Loucy (cell line): ENCODE measurements around the gene LILRB2.
A peak's percentile ranks its signal among the peaks of the same experiment; 100 is the strongest.
"Not testable (repeated sequence)": the region's sequence is repeated elsewhere in the genome, so short reads cannot be mapped to it uniquely, and the experiment has no call there.

Source experiments
- H2AFZ ChIP-seq: fragments of 200-600 bp; sonication (generic); 2 replicates; pipeline ENCODE4 v1.6.0; 2016; ENCODE audit warnings: antibody characterized with exemption, mild to moderate bottlenecking, low read length, moderate library complexity
- H3F3A ChIP-seq: fragments of 200-600 bp; 2 replicates; pipeline ENCODE4 v1.6.0; 2016; ENCODE audit warnings: antibody characterized with exemption, low read depth, mild to moderate bottlenecking
- H3K27me3 ChIP-seq: fragments of 200-600 bp; sonication (generic); 2 replicates; pipeline ENCODE4 v1.6.1; 2014; ENCODE audit warnings: low read length, mild to moderate bottlenecking; ENCODE audit not compliant: insufficient read depth, poor library complexity, severe bottlenecking
- H3K36me3 ChIP-seq: fragments of 200-600 bp; sonication (generic); 2 replicates; pipeline ENCODE4 v1.6.1; 2016; ENCODE audit warnings: low read length; ENCODE audit not compliant: insufficient read depth
- H3K4me1 ChIP-seq: fragments of 200-600 bp; sonication (generic); 2 replicates; pipeline ENCODE4 v1.5.1; 2014; ENCODE audit warnings: low read length, mild to moderate bottlenecking; ENCODE audit not compliant: insufficient read depth, poor library complexity, severe bottlenecking
- H3K4me2 ChIP-seq: fragments of 200-600 bp; sonication (generic); 2 replicates; pipeline ENCODE4 v1.6.0; 2014; ENCODE audit warnings: antibody characterized with exemption, low read length, low read depth, mild to moderate bottlenecking; ENCODE audit not compliant: poor library complexity, severe bottlenecking
- H3K4me3 ChIP-seq: fragments of 200-600 bp; sonication (generic); 2 replicates; pipeline ENCODE4 v1.5.1; 2014; ENCODE audit warnings: low read length, mild to moderate bottlenecking, mixed read lengths; ENCODE audit not compliant: poor library complexity, severe bottlenecking
- H3K79me2 ChIP-seq: fragments of 200-600 bp; sonication (generic); 2 replicates; pipeline ENCODE4 v1.6.1; 2014; ENCODE audit warnings: low read length; ENCODE audit not compliant: insufficient read depth
- H3K9ac ChIP-seq: fragments of 200-600 bp; sonication (generic); 2 replicates; pipeline ENCODE4 v1.6.0; 2014; ENCODE audit warnings: mild to moderate bottlenecking, low read depth, low read length, moderate library complexity; ENCODE audit not compliant: poor library complexity, severe bottlenecking
- H3K9me2 ChIP-seq: fragments of 200-600 bp; sonication (generic); replicated peaks from 2 replicates; pipeline ENCODE4 v1.6.1; 2016; ENCODE audit warnings: low read depth, low read length, mixed read lengths
- H3K9me3 ChIP-seq: fragments of 200-600 bp; sonication (generic); 2 replicates; pipeline ENCODE4 v1.6.1; 2014; ENCODE audit warnings: mild to moderate bottlenecking, antibody characterized with exemption, low read length, low read depth; ENCODE audit not compliant: insufficient read depth
- H4K20me1 ChIP-seq: fragments of 200-600 bp; sonication (generic); 2 replicates; pipeline ENCODE4 v1.6.0; 2014; ENCODE audit warnings: antibody characterized with exemption, low read length, mild to moderate bottlenecking; ENCODE audit not compliant: insufficient read depth, poor library complexity, severe bottlenecking
- CTCF ChIP-seq: fragments of 200-600 bp; sonication (generic); conservative IDR thresholded peaks from 2 replicates; pipeline ENCODE4 v1.5.1; 2014; ENCODE audit warnings: mild to moderate bottlenecking, antibody characterized with exemption, low read length
- EZH2phosphoT487 ChIP-seq: fragments of 200-600 bp; IDR thresholded peaks from 2 replicates; pipeline ENCODE4 v1.6.1; 2018; ENCODE audit warnings: antibody characterized with exemption, mild to moderate bottlenecking, moderate library complexity, borderline replicate concordance

Gene LILRB2

GRCh38 chr19:54248016-54248601, 32.8 kb downstream of the LILRB2 start:
- Histone ChIP-seq H3K4me2 (peak overlapping the region; percentile 69), H3F3A (no peaks in the 10 kb centered on the region), H3K4me3 (peak overlapping the region; percentile 56), H3K9me2 (no peaks in the 10 kb centered on the region), H2AFZ (peak overlapping the region; percentile 82), H3K9ac (peak overlapping the region; percentile 51), H4K20me1 (no peaks in the 10 kb centered on the region), H3K9me3 (no peaks in the 10 kb centered on the region), H3K27me3 (no peaks in the 10 kb centered on the region), H3K4me1 (peaks cover 12% of the 10 kb centered on the region), H3K36me3 (no peaks in the 10 kb centered on the region), H3K79me2 (no peaks in the 10 kb centered on the region)
- TF ChIP-seq CTCF (no peak), EZH2phosphoT487 (no peak)

- Histone ChIP-seq H3K27me3 (no peaks in the 10 kb centered on the region), H3K9ac (peak overlapping the region; percentile 51), H3K36me3 (no peaks in the 10 kb centered on the region), H3K9me3 (no peaks in the 10 kb centered on the region), H3K4me1 (peaks cover 12% of the 10 kb centered on the region), H3K4me2 (peak overlapping the region; percentile 69), H4K20me1 (no peaks in the 10 kb centered on the region), H3K4me3 (peak overlapping the region; percentile 56), H3F3A (no peaks in the 10 kb centered on the region), H3K79me2 (no peaks in the 10 kb centered on the region), H3K9me2 (no peaks in the 10 kb centered on the region), H2AFZ (peak overlapping the region; percentile 82)
- TF ChIP-seq CTCF (no peak), EZH2phosphoT487 (no peak)
Measured at GRCh38 chr19:54247106-54247930, 33.6 kb downstream of the LILRB2 start.

- no peak overlapping the region for H3K4me2 ChIP-seq
- H3K9me2 ChIP-seq: no peaks in the 10 kb centered on the region
- no peaks in the 10 kb centered on the region for H3K79me2 ChIP-seq
- H4K20me1 ChIP-seq: no peaks in the 10 kb centered on the region
- no peaks in the 10 kb centered on the region for H3K36me3 ChIP-seq
- H3K9ac ChIP-seq: no peak overlapping the region
- peaks cover 12% of the 10 kb centered on the region for H3K4me1 ChIP-seq
- no peak overlapping the region for H3K4me3 ChIP-seq
- H3F3A ChIP-seq: no peaks in the 10 kb centered on the region
- no peak for TF ChIP-seq CTCF
- TF ChIP-seq EZH2phosphoT487: no peak
- H3K27me3 ChIP-seq: no peaks in the 10 kb centered on the region
- no peak overlapping the region for H2AFZ ChIP-seq
- H3K9me3 ChIP-seq: no peaks in the 10 kb centered on the region
Measured at GRCh38 chr19:54245936-54246335, 35.0 kb downstream of the LILRB2 start.

- not testable (repeated sequence) for H3K36me3 ChIP-seq, H3K79me2 ChIP-seq, H3K9ac ChIP-seq, H3F3A ChIP-seq, H3K4me2 ChIP-seq, H3K27me3 ChIP-seq, H3K9me2 ChIP-seq, H3K4me3 ChIP-seq, H2AFZ ChIP-seq, H4K20me1 ChIP-seq, H3K9me3 ChIP-seq
- H3K4me1 ChIP-seq: peaks cover 12% of the 10 kb centered on the region
Measured at GRCh38 chr19:54243809-54244208, 37.1 kb downstream of the LILRB2 start.

- not testable (repeated sequence) for H3K27me3 ChIP-seq, H3K9ac ChIP-seq, H3K9me3 ChIP-seq, H3K9me2 ChIP-seq, H3K4me3 ChIP-seq, H4K20me1 ChIP-seq, H3F3A ChIP-seq, H2AFZ ChIP-seq, H3K36me3 ChIP-seq, H3K4me1 ChIP-seq, H3K79me2 ChIP-seq, H3K4me2 ChIP-seq
Measured at GRCh38 chr19:54242646-54243045, 38.3 kb downstream of the LILRB2 start, which contains the start of gene LILRA6. TSS of gene LILRA6 (minus strand) at chr19:54242790.
